Measurements from ENCODE around the gene PCDHGA1.
"Not testable (repeated sequence)": the region's sequence is repeated elsewhere in the genome, so short reads cannot be mapped to it uniquely, and the experiment has no call there.

PCDHGA1 gene

DNA sequence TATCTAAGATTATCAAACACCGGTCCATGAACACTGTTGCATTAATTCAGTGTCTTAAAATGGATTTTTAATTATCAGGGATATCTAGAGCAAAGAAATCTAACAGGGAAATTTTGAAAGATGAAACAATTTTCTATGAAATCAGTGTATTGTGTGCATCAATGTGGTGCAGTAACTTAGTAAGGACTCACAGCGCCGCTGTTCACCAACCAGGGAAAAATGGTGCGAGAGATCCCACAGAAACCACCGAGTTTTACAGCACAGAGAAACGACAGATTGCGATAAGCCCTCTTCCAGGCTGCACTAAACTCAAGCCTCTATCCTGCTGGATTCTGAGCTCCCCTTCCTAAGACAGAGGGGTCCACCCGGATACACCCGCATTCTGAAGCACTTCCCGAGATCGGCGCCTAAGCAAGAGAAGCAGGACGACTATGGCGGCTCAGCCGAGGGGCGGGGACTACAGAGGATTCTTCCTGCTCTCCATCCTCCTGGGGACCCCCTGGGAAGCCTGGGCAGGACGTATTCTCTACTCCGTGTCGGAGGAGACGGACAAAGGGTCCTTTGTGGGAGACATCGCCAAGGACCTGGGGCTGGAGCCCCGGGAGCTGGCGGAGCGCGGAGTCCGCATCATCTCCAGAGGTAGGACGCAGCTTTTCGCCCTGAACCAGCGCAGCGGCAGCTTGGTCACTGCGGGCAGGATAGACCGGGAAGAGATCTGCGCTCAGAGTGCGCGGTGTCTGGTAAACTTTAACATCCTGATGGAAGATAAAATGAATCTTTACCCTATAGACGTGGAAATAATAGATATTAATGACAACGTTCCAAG is 52.4 kb downstream of the PCDHGA1 start, which contains the start of gene PCDHGA7:
PCDHGA7 (plus strand) TSS at position 274 of the 826 bp plus-strand sequence; CDS start at position 432, 158 bp downstream.
- CTCF ChIA-PET = interaction anchor here (0.9 kb wide), 1 partner anchor 8 kb away, joined by 3 read pairs; no protein-coding TSS in a partner anchor
- DNase-seq (ENCODE audit: extremely low spot score) = peak; percentile 19
- TF ChIP-seq ELF4 (IDR thresholded peaks at IDR 0.05) (no peak), ZNF384 (IDR thresholded peaks at IDR 0.05) (no peak), FOXA1 (IDR thresholded peaks at IDR 0.05) (no peak), FOXK2 (IDR thresholded peaks at IDR 0.05) (no peak), SP1 (IDR thresholded peaks at IDR 0.05) (no peak), HDGF (IDR thresholded peaks at IDR 0.05; ENCODE audit: borderline replicate concordance) (no peak), BHLHE40 (IDR thresholded peaks at IDR 0.05; ENCODE audit: borderline replicate concordance) (no peak), TARDBP (IDR thresholded peaks at IDR 0.05) (no peak), SUZ12 (IDR thresholded peaks at IDR 0.05) (no peak), LEF1 (IDR thresholded peaks at IDR 0.05; ENCODE audit: borderline replicate concordance) (no peak), L3MBTL2 (conservative IDR thresholded peaks at IDR 0.05) (no peak)
- TF ChIP-seq, protein P1, sequence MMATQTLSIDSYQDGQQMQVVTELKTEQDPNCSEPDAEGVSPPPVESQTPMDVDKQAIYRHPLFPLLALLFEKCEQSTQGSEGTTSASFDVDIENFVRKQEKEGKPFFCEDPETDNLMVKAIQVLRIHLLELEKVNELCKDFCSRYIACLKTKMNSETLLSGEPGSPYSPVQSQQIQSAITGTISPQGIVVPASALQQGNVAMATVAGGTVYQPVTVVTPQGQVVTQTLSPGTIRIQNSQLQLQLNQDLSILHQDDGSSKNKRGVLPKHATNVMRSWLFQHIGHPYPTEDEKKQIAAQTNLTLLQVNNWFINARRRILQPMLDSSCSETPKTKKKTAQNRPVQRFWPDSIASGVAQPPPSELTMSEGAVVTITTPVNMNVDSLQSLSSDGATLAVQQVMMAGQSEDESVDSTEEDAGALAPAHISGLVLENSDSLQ (IDR thresholded peaks at IDR 0.05) = no peak
- POLR2A ChIA-PET = no interaction called here

DNA sequence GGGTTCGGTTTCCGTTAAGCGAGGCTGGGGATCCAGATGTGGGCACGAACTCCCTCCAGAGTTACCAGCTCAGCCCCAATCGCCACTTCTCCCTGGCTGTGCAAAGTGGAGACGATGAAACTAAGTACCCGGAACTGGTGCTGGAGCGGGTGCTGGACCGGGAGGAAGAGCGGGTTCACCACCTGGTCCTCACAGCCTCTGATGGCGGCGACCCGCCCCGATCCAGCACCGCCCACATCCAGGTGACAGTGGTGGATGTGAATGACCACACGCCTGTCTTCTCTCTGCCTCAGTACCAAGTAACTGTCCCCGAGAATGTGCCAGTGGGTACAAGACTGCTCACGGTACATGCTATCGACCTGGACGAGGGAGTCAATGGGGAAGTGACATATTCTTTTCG is 53.0 kb downstream of the PCDHGA1 start:
- POLR2A ChIA-PET = no interaction called here
- TF ChIP-seq LEF1 (IDR thresholded peaks at IDR 0.05; ENCODE audit: borderline replicate concordance) (no peak), FOXM1 (IDR thresholded peaks at IDR 0.05; ENCODE audit: borderline replicate concordance) (no peak), L3MBTL2 (conservative IDR thresholded peaks at IDR 0.05) (no peak), ZNF384 (IDR thresholded peaks at IDR 0.05) (no peak), ELF4 (IDR thresholded peaks at IDR 0.05) (no peak), TARDBP (IDR thresholded peaks at IDR 0.05) (no peak), HDGF (IDR thresholded peaks at IDR 0.05; ENCODE audit: borderline replicate concordance) (no peak), CTBP1 (IDR thresholded peaks at IDR 0.05; ENCODE audit: borderline replicate concordance) (no peak), ARNT (IDR thresholded peaks at IDR 0.05) (no peak), FOXK2 (IDR thresholded peaks at IDR 0.05) (no peak), SP1 (IDR thresholded peaks at IDR 0.05) (no peak), SUZ12 (IDR thresholded peaks at IDR 0.05) (no peak), FOXA1 (IDR thresholded peaks at IDR 0.05) (no peak), BHLHE40 (IDR thresholded peaks at IDR 0.05; ENCODE audit: borderline replicate concordance) (no peak), NFRKB (IDR thresholded peaks at IDR 0.05) (no peak)
- TF ChIP-seq, protein P1 (IDR thresholded peaks at IDR 0.05) = no peak
- no peak for DNase-seq (ENCODE audit: extremely low spot score)
- CTCF ChIA-PET = no interaction called here

DNA sequence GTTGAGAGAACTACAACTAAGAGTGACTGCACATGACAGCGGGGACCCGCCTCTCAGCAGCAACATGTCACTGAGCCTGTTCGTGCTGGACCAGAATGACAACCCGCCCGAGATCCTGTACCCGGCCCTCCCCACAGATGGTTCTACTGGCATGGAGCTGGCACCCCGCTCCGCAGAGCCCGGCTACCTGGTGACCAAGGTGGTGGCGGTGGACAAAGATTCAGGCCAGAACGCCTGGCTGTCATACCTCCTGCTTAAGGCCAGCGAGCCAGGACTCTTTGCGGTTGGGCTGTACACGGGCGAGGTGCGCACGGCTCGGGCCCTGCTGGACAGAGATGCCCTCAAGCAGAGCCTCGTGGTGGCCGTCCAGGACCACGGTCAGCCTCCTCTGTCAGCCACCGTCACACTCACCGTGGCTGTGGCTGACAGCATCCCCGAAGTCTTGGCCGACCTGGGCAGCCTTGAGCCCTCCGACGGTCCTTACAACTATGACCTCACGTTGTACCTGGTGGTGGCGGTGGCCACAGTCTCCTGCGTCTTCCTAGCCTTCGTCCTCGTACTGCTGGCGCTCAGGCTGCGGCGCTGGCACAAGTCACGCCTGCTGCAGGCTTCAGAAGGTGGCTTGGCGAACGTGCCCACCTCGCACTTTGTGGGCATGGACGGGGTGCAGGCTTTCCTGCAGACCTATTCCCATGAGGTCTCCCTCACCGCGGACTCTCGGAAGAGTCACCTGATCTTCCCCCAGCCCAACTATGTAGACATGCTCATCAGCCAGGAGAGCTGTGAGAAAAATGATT is 54.4 kb downstream of the PCDHGA1 start:
- no peak for DNase-seq (ENCODE audit: extremely low spot score)
- CTCF ChIA-PET = no interaction called here
- POLR2A ChIA-PET = no interaction called here
- TF ChIP-seq TARDBP (IDR thresholded peaks at IDR 0.05) (no peak), ARNT (IDR thresholded peaks at IDR 0.05) (no peak), NFRKB (IDR thresholded peaks at IDR 0.05) (no peak)

DNA sequence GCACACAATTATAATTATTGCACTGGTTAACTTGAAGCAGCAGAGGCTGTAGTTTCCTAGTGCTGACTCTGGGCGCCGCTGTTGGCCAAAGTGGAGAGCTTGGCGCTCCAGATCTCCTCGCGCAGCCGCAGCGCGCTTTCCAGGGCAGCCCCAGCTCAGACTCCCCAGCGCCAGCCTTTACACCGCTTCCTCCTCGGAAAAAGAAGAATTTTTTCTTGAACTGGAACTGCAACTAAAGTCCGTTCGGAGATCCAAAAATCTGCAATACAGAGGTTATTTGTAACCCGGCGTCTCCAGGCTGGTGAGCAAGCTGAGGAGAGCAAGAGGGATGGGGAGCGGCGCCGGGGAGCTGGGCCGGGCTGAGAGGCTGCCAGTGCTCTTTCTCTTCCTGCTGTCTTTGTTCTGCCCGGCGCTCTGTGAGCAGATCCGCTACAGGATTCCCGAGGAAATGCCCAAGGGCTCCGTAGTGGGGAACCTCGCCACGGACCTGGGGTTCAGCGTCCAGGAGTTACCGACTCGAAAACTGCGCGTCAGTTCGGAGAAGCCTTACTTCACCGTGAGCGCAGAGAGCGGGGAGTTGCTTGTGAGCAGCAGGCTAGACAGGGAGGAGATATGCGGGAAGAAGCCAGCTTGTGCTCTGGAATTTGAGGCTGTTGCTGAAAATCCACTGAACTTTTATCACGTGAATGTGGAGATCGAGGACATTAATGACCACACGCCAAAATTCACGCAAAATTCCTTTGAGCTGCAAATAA is 57.4 kb downstream of the PCDHGA1 start, which contains the start of gene PCDHGB4:
PCDHGB4 (plus strand) TSS at position 142 of the 755 bp plus-strand sequence; CDS start at position 329, 187 bp downstream.
- DNase-seq (ENCODE audit: extremely low spot score); POLR2A ChIA-PET: not testable (repeated sequence)
- CTCF ChIA-PET = interaction anchor here (0.6 kb wide), 1 partner anchor 132 kb away, joined by 3 read pairs; no protein-coding TSS in a partner anchor

DNA sequence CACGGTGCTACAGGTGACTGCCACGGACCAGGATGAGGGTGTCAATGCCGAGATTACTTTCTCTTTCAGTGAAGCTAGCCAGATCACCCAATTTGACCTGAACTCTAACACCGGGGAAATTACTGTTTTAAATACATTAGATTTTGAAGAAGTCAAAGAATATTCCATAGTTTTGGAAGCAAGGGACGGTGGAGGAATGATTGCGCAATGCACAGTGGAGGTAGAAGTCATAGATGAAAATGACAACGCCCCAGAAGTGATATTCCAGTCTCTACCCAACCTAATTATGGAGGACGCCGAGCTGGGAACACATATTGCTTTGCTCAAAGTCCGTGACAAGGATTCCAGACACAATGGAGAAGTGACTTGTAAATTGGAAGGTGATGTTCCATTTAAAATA is 58.3 kb downstream of the PCDHGA1 start:
- no peak for TF ChIP-seq ARNT (IDR thresholded peaks at IDR 0.05)
- POLR2A ChIA-PET = no interaction called here
- DNase-seq (ENCODE audit: extremely low spot score) = no peak
- CTCF ChIA-PET = no interaction called here

DNA sequence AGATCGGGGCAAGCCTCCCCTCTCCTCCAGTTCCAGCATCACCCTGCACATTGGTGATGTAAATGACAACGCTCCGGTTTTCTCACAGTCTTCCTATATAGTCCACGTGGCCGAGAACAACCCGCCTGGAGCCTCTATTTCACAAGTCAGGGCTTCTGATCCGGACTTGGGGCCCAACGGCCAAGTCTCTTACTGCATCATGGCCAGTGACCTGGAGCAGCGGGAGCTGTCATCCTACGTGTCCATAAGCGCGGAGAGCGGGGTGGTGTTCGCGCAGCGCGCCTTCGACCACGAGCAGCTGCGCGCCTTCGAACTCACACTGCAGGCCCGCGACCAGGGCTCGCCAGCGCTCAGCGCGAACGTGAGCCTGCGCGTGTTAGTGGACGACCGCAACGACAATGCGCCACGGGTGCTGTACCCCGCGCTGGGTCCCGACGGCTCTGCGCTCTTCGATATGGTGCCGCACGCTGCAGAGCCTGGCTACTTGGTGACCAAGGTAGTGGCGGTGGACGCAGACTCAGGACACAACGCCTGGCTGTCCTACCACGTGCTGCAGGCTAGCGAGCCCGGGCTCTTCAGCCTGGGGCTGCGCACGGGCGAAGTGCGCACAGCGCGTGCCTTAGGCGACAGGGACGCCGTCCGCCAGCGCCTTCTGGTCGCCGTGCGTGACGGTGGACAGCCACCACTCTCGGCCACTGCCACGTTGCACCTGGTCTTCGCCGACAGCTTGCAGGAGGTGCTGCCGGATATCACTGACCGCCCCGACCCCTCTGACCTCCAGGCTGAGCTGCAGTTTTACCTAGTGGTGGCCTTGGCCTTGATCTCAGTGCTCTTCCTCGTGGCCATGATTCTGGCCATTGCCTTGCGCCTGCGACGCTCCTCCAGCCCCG is 59.1 kb downstream of the PCDHGA1 start:
- CTCF ChIA-PET = interaction anchor here (0.6 kb wide), 2 partner anchors 59 to 155 kb away, joined by 3 read pairs; partner anchors contain the start of gene PCDHGA1
- no peak for DNase-seq (ENCODE audit: extremely low spot score)
- POLR2A ChIA-PET = no interaction called here
- TF ChIP-seq ZNF384 (IDR thresholded peaks at IDR 0.05) (no peak), FOXM1 (IDR thresholded peaks at IDR 0.05; ENCODE audit: borderline replicate concordance) (no peak), HDGF (IDR thresholded peaks at IDR 0.05; ENCODE audit: borderline replicate concordance) (no peak), L3MBTL2 (conservative IDR thresholded peaks at IDR 0.05) (no peak), ELF4 (IDR thresholded peaks at IDR 0.05) (no peak), CTBP1 (IDR thresholded peaks at IDR 0.05; ENCODE audit: borderline replicate concordance) (no peak), NFRKB (IDR thresholded peaks at IDR 0.05) (no peak), SUZ12 (IDR thresholded peaks at IDR 0.05) (no peak), FOXK2 (IDR thresholded peaks at IDR 0.05) (no peak), TARDBP (IDR thresholded peaks at IDR 0.05) (no peak), LEF1 (IDR thresholded peaks at IDR 0.05; ENCODE audit: borderline replicate concordance) (no peak), BHLHE40 (IDR thresholded peaks at IDR 0.05; ENCODE audit: borderline replicate concordance) (no peak), ARNT (IDR thresholded peaks at IDR 0.05) (no peak), FOXA1 (IDR thresholded peaks at IDR 0.05) (no peak), SP1 (IDR thresholded peaks at IDR 0.05) (no peak)
- TF ChIP-seq, protein P1 (IDR thresholded peaks at IDR 0.05) = no peak

Measured in HEK293T (cell line).